Measurements from ENCODE around the gene LAMB3. TPM values are rescaled to one million over a fixed set of nuclear protein-coding genes. Genes with fewer than 3 reads are reported as not detected.

The LAMB3 gene
- polyA plus RNA-seq, 1 donor from 2014 or later = 5.8 TPM

DNA sequence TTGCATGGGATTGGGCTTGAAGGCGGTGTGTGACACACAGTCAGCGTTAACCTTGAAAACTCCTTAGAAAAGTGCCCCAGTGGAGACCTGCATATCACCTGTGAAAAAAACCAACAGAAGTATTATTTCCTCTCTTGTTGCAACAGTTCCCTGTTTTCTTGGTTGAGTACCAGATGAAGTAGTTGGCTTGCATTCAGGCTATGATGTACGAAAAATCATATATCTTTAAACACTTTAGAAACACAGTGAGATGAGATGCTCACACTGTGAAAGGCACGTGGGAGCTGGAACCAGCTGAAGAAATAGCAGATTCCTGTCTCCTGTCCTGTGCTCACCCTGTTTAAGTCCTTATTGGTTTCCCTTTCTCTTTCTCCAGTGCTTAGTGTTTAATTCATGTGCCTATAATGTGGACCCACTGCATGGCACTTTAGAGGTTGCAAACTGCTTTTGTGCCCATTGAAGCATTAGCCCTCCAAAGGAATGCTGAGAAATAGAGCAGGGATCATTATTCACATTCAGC, 65.9 kb downstream of the LAMB3 start:
- Histone ChIP-seq H4K20me1 (ENCODE audit: insufficient read depth) (no peaks in the 10 kb centered on the region), H3K79me2 (replicated peaks; ENCODE audit: insufficient read depth, low read length) (no peaks in the 10 kb centered on the region), H3K36me3 (ENCODE audit: insufficient read depth, low read length) (no peaks in the 10 kb centered on the region), H3K4me3 (ENCODE audit: low read length) (peak overlapping the region; percentile 70), H3K4me2 (ENCODE audit: low read length) (peak overlapping the region; percentile 62), H3K27me3 (ENCODE audit: insufficient read depth, low read depth, low read length) (no peaks in the 10 kb centered on the region), H3K9me3 (ENCODE audit: low read length) (no peaks in the 10 kb centered on the region), H3K9me2 (ENCODE audit: insufficient read depth, low read length) (no peaks in the 10 kb centered on the region), H3F3A (ENCODE audit: insufficient read depth, low read length, poor library complexity, severe bottlenecking) (no peaks in the 10 kb centered on the region), H2AFZ (ENCODE audit: low read depth, low read length) (no peak overlapping the region), H3K27ac (ENCODE audit: low read length) (peak overlapping the region; percentile 29), H3K9ac (ENCODE audit: low read length) (peak overlapping the region; percentile 52)
- TF ChIP-seq EZH2 (IDR thresholded peaks at IDR 0.05; ENCODE audit: borderline replicate concordance, insufficient read depth, low read length, poor library complexity, severe bottlenecking) (no peak), TAF1 (IDR thresholded peaks at IDR 0.05; ENCODE audit: low read depth) (no peak), RAD21 (conservative IDR thresholded peaks at IDR 0.05) (no peak)

DNA sequence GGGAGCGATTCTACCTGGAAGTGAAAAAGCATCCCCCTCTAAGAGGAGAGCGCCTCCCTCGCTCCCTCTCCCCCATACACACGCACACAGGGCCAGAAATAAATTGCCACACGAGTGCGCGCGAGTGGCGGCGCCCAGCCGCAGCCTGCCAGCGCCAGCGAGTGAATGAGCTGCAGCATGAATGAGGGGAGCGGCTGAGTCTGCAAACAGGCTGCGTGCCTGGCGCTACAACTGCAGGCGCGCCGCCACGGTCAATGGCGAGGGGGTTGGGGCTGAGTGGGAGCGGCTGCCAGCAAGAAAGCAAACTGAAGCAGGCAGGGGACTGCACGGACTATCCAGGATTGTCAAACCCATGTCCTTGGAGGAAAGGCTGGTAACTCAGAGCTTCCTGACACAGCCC, 66.6 kb downstream of the LAMB3 start:
- H3K4me3 ChIP-seq (ENCODE audit: low read length) = peak overlapping the region; percentile 70
- no peaks in the 10 kb centered on the region for H3K27me3 ChIP-seq (ENCODE audit: insufficient read depth, low read depth, low read length)
- no peak overlapping the region for H2AFZ ChIP-seq (ENCODE audit: low read depth, low read length)
- no peaks in the 10 kb centered on the region for H3K9me3 ChIP-seq (ENCODE audit: low read length)
- peak overlapping the region; percentile 29 for H3K27ac ChIP-seq (ENCODE audit: low read length)
- no peaks in the 10 kb centered on the region for H3K9me2 ChIP-seq (ENCODE audit: insufficient read depth, low read length)
- no peaks in the 10 kb centered on the region for H3K36me3 ChIP-seq (ENCODE audit: insufficient read depth, low read length)
- TF ChIP-seq, protein P1, sequence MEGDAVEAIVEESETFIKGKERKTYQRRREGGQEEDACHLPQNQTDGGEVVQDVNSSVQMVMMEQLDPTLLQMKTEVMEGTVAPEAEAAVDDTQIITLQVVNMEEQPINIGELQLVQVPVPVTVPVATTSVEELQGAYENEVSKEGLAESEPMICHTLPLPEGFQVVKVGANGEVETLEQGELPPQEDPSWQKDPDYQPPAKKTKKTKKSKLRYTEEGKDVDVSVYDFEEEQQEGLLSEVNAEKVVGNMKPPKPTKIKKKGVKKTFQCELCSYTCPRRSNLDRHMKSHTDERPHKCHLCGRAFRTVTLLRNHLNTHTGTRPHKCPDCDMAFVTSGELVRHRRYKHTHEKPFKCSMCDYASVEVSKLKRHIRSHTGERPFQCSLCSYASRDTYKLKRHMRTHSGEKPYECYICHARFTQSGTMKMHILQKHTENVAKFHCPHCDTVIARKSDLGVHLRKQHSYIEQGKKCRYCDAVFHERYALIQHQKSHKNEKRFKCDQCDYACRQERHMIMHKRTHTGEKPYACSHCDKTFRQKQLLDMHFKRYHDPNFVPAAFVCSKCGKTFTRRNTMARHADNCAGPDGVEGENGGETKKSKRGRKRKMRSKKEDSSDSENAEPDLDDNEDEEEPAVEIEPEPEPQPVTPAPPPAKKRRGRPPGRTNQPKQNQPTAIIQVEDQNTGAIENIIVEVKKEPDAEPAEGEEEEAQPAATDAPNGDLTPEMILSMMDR (IDR thresholded peaks at IDR 0.05; ENCODE audit: poor library complexity, severe bottlenecking) = peak; percentile 45
- TF ChIP-seq SMC3 (conservative IDR thresholded peaks at IDR 0.05; ENCODE audit: poor library complexity) (peak; percentile 24), EZH2 (IDR thresholded peaks at IDR 0.05; ENCODE audit: borderline replicate concordance, insufficient read depth, low read length, poor library complexity, severe bottlenecking) (no peak), MXI1 (conservative IDR thresholded peaks at IDR 0.05; ENCODE audit: poor library complexity, severe bottlenecking) (peak; percentile 43), POLR2AphosphoS5 (IDR thresholded peaks at IDR 0.05) (peak; percentile 63), EP300 (conservative IDR thresholded peaks at IDR 0.05; ENCODE audit: poor library complexity, severe bottlenecking) (peak; percentile 26), RAD21 (conservative IDR thresholded peaks at IDR 0.05) (peak; percentile 47), TAF1 (IDR thresholded peaks at IDR 0.05; ENCODE audit: low read depth) (peak; percentile 45), REST (IDR thresholded peaks at IDR 0.05; ENCODE audit: borderline replicate concordance) (peak; percentile 43)
- H3K4me2 ChIP-seq (ENCODE audit: low read length) = peak overlapping the region; percentile 62
- peak overlapping the region; percentile 52 for H3K9ac ChIP-seq (ENCODE audit: low read length)
- no peaks in the 10 kb centered on the region for H4K20me1 ChIP-seq (ENCODE audit: insufficient read depth)
- no peaks in the 10 kb centered on the region for H3K79me2 ChIP-seq (replicated peaks; ENCODE audit: insufficient read depth, low read length)
- H3F3A ChIP-seq (ENCODE audit: insufficient read depth, low read length, poor library complexity, severe bottlenecking) = no peaks in the 10 kb centered on the region
